Measurements from ENCODE around the gene EMILIN1. TPM values are rescaled to one million over a fixed set of nuclear protein-coding genes. Genes with fewer than 3 reads are reported as not detected.

EMILIN1 gene
- polyA plus RNA-seq (ENCODE audit: insufficient read length), result 66.7 TPM

DNA sequence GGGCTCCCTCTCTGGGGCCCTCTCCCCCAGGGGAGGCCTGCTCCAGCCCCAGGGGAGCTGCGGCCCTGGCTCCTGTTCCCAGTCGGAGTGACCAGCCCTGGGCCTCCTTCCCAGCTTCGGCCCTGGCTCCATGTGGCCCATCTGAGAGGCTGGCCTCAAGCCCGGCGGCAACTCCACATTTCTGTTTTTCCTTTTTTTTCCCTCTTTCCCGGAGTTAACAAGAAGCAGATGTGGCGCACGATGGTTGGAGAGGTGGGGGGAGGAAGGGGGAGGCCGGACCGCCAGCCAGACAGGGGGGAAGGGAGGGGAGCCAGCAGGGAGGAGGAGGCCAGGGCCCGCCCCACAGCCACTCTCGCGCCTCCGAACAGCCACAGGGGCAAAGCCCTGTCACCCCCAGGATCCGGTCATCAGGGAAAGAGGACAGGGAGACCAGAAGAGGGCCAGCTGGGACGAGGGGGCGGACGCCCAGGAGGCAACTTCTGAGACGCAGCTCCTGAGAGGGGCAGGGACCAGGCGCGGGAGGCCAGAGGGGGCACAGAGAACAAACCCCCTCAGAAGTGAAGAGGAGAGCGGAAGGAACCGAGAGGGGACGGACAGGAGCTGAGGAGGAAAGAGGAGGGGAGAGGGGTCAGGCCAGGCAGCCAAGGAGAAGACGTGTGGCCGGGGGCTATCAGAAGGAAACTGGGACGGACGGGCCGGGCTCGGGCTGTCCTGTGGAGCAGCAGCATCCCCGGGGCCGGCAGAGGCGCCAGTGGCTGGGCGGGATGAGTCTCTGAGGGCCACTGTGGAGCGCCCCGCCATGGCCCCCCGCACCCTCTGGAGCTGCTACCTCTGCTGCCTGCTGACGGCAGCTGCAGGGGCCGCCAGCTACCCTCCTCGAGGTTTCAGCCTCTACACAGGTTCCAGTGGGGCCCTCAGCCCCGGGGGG is at the start of gene EMILIN1:
Gene EMILIN1 (plus strand): TSS at position 349 of the 928 bp plus-strand sequence. CDS start 451 bp downstream, at position 800.
- peak; percentile 94 for DNase-seq

DNA sequence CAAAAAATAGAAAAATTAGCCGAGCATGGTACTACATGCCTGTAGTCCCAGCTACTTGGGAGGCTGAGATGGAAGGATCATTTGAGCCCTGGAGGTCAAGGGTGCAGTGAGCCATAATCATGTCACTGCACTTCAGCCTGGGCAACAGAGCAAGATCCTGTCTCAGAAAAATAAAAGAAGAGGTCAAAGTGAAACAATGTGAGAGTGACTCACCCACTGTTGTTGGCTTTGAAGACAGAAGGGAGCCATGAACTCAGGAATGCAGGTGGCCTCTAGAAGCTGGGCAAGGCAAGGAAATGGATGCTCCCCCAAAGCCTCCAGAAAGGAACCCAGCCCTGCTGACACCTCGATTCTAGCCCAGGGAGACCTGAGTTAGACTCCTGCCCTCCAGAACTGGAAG is 49.4 kb upstream of the EMILIN1 start:
- DNase-seq, result no peak

DNA sequence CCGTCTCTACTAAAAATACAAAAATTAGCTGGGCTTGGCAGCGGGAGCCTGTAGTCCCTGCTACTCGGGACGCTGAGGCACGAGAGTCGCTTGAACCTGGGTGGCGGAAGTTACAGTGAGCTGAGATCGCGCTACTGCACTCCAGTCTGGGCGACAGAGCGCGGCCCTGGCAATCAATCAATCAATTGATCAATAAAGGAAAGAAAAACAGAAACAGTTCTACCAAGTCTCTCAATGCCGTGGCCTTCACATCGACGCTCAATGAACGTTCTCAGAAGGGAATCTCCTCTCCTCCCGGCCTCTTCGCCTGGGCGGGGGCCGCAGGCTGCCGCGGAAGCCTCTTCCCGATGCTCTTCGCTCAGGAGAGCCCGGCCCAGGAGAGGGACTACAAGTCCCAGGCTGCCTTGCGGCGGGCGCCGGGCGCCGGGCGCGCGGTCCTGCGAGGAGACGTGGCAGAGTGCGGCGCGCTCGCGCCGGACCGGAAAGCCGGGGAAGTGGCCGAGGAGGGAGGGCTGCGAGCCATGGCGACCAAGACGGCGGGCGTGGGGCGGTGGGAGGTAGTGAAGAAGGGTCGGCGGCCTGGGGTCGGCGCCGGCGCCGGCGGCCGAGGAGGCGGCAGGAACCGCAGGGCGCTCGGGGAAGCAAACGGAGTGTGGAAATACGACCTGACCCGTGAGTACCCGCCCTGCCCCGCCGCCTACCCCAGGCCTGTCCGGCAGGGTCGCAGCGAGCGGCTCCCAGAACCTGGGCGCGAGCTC is 45.7 kb upstream of the EMILIN1 start, which contains the start of gene TMEM214:
Gene TMEM214 (plus strand): TSS at position 471 of the 758 bp plus-strand sequence. CDS start 51 bp downstream, at position 522.
- peak; percentile 93 for DNase-seq

DNA sequence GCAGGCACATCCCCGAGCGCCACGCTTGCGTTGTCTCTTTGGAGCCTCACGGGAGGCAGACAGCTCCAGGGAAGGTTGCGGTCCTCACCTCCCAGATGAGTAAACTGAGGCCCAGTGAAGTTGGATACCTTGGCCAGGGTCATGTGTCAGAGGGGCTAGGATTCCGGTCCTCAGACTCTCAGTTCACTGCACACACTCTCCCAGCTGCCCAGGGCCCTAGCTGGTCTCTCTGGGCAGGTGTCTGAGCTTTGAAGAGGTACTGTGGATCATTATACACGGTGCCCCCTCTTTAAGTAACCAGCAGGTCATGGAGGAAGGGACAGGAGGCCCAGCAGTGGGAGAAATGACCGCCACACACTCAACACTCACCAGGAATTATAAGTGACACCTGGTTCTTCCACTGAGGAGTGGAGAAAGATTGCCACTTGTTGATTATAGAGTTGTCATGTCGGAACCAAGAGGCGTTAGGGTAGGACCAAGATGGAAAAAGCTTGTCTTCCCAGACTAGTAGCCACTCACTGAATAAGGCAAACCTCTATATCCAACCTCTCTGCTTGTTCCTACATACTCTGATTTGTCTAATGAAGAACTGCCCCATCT is 45.1 kb upstream of the EMILIN1 start:
- DNase-seq, result no peak

DNA sequence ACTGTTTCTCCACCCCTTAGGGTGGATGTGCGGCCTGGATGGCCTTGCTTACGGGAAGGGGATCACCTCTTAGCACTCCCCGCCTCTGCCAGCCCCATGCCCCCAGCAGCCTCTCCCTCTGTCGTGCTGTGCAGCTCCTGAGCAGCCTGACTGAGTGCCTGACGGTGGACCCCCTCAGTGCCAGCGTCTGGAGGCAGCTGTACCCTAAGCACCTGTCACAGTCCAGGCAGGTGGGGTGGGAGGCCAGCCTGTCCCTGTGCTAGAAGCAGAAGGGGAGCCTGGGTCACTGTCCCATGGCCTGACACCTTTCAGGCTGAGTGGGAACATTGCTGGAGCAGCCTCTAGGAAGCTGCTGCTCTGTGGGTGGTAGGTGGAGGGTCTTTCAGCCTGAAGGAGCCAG is 40.4 kb upstream of the EMILIN1 start:
- DNase-seq, result no peak

- DNase-seq, result no peak
These were observed 39.6 kb upstream of the EMILIN1 start for GRCh38 chr2:27038631-27039339.

DNA sequence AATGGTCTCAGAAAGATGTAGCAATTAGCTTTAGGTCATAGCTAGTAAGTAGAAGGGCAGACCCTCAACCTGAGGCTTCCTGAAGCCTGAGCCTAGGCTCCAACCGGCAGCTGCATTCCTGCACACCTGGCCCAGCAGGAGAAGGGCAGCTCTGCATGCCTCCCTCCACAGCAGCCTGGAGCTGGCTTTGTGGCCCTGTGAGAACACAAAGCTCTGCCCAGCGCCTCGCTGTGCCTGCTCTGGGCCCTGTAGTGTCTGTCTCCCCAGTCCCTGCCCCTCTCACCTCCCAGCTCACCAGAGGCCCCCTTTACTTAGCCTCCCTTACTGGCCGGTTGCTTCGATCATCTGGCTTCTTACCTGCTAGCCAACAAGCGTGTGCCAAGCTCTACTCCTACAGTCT is 39.0 kb upstream of the EMILIN1 start:
- DNase-seq, result no peak

DNA sequence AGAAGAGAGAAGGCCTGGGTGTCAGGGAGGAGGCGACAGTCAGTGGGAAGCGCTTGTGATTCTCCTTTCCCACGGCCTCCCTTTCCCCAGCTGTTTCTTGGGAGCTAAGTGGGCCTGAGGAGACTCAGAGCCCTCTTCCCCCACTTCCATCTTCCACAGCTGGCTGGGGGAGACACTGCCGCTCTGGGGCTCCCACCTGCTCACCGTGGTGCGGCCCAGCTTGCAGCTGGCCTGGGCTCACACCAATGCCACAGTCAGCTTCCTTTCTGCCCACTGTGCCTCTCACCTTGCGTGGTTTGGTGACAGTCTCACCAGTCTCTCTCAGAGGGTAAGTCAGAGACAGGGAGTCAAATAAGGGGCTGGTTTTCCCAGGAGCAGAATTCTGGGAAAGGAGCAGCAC is 38.5 kb upstream of the EMILIN1 start:
- no peak for DNase-seq

GRCh38 chr2:27040282-27040681 is 38.1 kb upstream of the EMILIN1 start:
- no peak for DNase-seq

GRCh38 chr2:27041752-27042151 is 36.7 kb upstream of the EMILIN1 start:
- DNase-seq, result no peak

DNA sequence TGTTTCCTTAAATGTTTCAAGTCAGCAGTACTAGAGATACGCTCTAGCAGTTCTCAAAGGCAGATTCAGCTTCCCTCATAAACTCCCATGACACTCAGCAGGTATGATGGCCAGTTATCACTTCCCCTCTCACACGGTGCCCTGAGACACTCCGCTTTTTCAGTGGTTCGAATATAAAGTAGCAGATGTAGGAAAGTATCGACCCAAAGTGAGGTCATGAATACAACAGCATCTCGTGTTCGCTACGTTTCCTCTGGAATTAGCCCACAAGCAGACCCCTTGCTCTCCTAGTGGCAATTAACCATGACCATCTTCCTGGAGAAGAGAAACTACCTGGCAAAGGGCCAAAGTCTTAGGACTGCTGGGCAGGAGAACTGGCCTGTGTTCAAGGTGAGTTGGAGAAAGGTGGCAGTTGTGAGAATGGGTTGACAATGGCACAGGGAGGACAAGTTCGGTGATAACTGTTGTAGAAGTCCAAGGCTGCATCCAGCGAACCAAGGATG is 36.2 kb upstream of the EMILIN1 start:
- no peak for DNase-seq

GRCh38 chr2:27042985-27043634 is 35.3 kb upstream of the EMILIN1 start:
- no peak for DNase-seq

DNA sequence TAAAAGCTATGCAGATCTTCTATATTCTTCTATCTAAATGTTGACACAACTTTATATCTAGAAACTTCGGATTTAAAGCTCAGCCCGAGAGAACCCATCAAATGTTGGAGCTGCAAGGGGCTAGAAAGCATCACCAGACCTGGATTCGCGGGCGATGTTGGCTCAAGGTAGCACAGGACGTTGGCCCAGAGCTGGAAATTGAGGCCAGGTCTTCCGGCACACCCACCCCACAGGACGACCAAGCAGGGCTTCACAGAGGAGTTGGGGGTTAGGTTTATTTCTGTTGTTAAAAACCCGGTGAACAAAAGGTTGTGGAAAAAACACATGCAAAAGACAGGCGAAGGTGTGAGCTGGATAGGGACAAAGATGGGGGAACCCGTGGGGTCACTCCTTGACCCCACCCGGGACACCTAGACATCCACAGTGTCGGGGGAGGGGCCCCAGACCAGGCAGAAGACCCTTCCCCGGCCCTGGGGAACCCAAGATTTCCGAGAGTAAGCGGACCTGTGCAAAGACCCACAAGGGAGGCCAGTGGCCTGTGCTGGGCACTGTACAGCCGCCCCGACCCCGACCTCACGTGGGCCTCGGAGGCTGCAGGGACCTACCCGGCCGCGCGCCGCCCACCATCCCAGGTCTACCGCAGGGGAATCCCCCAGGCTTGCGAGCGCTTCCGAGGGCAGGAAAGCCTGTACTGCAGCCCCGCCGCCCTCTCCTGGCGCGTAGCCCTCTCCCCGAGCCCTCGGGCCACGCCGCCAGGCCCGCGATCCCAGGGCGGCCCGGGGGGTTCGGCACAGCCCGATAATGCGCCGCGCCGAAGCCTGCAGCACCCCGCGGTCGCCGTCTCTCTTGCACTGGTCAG is 28.8 kb upstream of the EMILIN1 start:
- DNase-seq, result peak; percentile 40

DNA sequence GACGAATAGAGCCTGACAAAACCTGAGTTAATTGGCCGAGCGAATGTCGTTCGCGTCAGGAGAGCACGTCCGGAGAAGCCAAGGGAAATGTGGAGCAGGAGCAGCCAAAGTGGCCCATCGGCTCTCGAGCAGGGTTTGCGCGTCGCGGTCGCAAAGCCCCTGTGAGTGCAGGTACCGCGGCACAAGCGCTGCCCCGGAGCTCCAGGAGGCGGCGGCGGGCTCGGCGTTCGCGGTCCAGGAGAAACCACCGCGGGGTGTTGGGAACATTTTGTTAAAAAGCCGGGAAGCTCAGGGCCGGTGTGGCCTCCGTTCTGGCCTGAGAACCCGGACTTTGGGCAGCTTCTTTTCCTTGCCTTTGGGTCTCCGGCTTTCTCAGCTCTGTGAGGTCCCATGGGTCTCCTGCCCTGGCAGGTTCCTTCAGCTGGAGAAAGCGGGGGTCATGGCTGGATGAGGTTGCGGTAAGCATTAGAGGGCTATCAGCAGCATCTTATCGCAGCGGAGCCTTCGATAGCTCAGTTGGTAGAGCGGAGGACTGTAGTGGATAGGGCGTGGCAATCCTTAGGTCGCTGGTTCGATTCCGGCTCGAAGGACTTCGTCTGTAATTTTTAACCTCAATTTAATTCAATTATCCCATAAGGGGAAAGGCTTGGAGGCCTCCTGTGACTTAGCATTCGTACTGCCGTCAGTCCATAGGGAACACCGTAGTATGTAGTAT is 28.0 kb upstream of the EMILIN1 start:
- peak; percentile 95 for DNase-seq

DNA sequence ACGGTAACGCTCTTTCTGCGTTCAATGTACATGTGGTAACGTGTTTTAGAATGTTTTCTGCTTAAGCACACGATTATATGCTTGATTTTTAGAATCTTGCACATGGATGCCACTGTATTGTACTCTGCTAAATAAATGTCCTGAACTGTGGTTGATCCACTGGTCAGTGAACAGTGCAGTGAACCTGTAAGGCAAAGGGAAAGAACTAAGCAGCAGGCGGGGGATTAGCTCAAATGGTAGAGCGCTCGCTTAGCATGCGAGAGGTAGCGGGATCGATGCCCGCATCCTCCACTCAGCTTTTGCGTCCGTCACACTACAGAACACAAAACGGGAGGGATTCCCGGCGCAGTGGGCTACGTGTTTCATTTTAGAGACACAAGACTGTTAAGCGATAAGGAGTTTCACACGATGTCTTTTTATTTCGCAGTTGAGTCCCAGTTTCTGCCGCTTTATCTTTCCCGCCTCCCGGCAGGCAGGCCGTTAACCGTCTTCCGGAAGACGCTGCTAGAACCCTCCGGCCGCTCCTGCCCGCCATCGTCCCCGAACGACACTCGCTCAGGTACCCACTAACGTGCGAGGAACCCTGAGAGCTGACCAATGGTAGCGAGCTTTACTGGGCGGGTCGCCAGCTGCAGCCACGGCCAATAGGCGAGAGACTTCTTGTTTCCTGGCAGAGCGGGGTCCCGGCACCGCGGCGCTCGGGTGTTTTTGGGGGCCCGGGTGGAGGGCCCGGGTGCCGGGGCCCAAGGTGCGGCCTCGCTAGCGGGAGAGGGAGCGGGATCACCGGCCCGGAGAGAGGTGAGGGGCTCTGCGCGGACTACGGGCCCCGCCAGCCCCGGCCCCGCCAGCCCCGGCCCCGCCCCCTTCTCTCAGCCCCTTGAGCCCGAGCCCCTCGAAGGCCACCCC is 27.2 kb upstream of the EMILIN1 start, which contains the start of gene AGBL5:
Gene AGBL5 (plus strand): TSS at position 673 of the 906 bp plus-strand sequence. CDS start 1,291 bp downstream, outside the sequence.
- DNase-seq, result peak; percentile 92

DNA sequence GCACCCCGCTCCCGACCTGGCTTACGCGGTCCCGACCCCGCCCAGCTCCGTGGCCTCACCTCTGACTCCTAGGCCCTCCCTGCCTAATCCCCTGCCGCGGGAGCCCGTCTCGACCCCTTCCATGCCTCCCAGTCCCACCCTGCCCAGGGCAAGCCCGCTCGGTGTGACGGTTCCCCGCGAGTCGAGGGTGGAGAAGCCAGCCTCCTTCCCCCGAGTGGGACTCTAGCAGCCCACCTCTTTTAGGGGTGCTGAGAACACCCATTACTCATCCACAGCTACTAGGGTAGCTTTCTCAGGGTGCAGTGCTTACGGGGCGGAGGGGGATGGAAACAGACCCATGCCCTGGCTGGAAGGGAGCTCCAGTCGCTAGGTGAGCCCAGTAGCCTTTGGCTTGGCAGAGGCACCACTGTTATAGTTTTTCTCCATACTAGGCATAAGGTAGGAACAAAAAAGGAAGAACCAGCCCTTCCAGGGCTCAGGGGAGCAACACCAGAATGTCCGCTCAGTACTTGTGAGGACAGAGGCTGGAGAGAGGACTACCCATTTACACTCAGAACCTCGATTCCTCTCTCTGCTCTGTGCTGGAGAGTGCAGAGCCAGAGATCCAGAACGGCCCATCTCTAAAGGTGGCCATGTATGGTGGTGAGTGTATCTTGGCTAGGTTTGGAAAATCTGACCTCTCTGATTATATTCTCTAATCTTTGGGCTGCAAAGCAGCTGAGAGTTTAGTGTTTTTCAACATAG is 26.3 kb upstream of the EMILIN1 start:
- no peak for DNase-seq

DNA sequence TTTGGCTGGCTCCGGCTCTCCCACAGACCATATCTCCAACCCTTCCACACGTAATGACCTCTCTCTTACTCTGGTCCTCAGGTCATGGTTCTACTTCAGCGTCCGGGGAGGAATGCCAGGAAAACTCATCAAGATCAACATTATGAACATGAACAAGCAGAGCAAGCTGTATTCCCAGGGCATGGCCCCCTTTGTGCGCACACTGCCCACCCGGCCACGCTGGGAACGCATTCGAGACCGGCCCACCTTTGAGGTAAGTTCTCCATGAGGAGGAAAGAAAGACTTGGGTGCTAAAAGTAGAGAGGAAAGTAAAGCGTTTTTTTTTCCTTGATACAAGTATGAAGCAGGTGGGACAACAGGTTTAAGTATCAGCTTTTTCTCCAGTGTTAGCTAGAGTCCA is 25.1 kb upstream of the EMILIN1 start:
- no peak for DNase-seq

DNA sequence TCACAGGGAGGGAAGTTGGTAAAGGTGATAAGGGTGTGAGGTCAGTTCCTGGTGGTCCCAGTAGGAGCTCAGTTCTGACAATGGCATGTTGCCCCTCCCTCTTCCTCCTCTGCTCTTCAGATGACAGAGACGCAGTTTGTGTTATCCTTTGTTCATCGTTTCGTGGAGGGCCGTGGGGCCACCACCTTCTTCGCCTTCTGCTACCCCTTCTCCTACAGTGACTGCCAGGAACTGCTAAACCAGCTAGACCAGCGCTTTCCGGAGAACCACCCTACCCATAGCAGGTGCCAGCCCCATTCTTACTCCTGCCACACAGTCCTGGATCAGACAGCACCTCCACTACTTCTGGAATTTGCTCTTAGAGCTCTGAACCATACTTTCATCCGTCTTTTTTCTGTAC is 24.6 kb upstream of the EMILIN1 start:
- no peak for DNase-seq
